IMR-90 (cell line): ENCODE results near the gene MBD1. TPM values are rescaled to one million over a fixed set of nuclear protein-coding genes. Genes with fewer than 3 reads are reported as not detected.
A peak's percentile ranks its signal among the peaks of the same experiment; 100 is the strongest.

Source experiments
- ATAC-seq: fragments of 200-7000 bp; cut with Tn5 transposase; 2 replicates; pipeline ENCODE4 v1.9.1; 2020; ENCODE audit warnings: low read depth, mild to moderate bottlenecking, moderate library complexity
- BruUV-seq: library from RNA; stranded (reverse); fragments of 400-500 nt; replicated peaks from 2 replicates; lab custom pipeline; 2021; lab: Mats Ljungman, UMichigan
- CTCF ChIA-PET: fragments of 300-600 bp; formaldehyde crosslinking; extraction: SDS; loops from one replicate; lab custom pipeline; 2021; ENCODE audit warnings: antibody characterized with exemption; lab: Yijun Ruan, JAX
- POLR2A ChIA-PET: fragments of 300-600 bp; sonication (Branson Sonifier 250); formaldehyde crosslinking; loops from one replicate; lab custom pipeline; 2022; ENCODE audit warnings: antibody characterized with exemption; ENCODE audit not compliant: unreplicated experiment; lab: Charles Lee
- DNase-seq: peaks from one replicate; pipeline ENCODE4 v3.0.0; 2013
- H2AFZ ChIP-seq: replicated peaks from 2 replicates; pipeline ENCODE3; 2013; ENCODE audit warnings: low read length, mild to moderate bottlenecking; ENCODE audit not compliant: poor library complexity
- H2AK5ac ChIP-seq: 2 replicates; pipeline ENCODE4 v1.6.1; 2013; ENCODE audit warnings: low read depth, low read length, inconsistent platforms
- H2AK9ac ChIP-seq: replicated peaks from 2 replicates; pipeline ENCODE3; 2013; ENCODE audit warnings: mild to moderate bottlenecking, low read depth, low read length, moderate library complexity; ENCODE audit not compliant: poor library complexity
- H2BK120ac ChIP-seq: 2 replicates; pipeline ENCODE4 v1.6.1; 2013; ENCODE audit warnings: low read depth, low read length, inconsistent platforms
- H2BK15ac ChIP-seq: 3 replicates; pipeline ENCODE4 v1.6.1; 2013; ENCODE audit warnings: low read depth, low read length, inconsistent platforms
- H2BK20ac ChIP-seq: 2 replicates; pipeline ENCODE4 v1.6.1; 2013; ENCODE audit warnings: low read depth, mild to moderate bottlenecking, inconsistent platforms, low read length, moderate library complexity
- H2BK5ac ChIP-seq: 2 replicates; pipeline ENCODE4 v1.6.1; 2013; ENCODE audit warnings: mild to moderate bottlenecking, low read depth, low read length, inconsistent platforms; ENCODE audit not compliant: poor library complexity, severe bottlenecking
- H3K14ac ChIP-seq: replicated peaks from 2 replicates; pipeline ENCODE4 v1.6.1; 2013; ENCODE audit warnings: low read depth, low read length, inconsistent platforms
- H3K18ac ChIP-seq: 2 replicates; pipeline ENCODE4 v1.6.1; 2013; ENCODE audit warnings: low read depth, low read length, control low read depth
- H3K23ac ChIP-seq: 2 replicates; pipeline ENCODE4 v1.6.1; 2013; ENCODE audit warnings: low read depth, low read length, inconsistent platforms
- H3K27ac ChIP-seq: 2 replicates; pipeline ENCODE4 v1.5.1; 2013; ENCODE audit warnings: mild to moderate bottlenecking, control low read depth, low read length; ENCODE audit not compliant: insufficient read depth
- H3K27me3 ChIP-seq: 2 replicates; pipeline ENCODE4 v1.6.1; 2013; ENCODE audit warnings: low read length; ENCODE audit not compliant: control insufficient read depth, insufficient read depth
- H3K36me3 ChIP-seq: 2 replicates; pipeline ENCODE4 v1.6.1; 2013; ENCODE audit warnings: low read length, mixed read lengths; ENCODE audit not compliant: control insufficient read depth, insufficient read depth
- H3K4ac ChIP-seq: 2 replicates; pipeline ENCODE4 v1.6.1; 2013; ENCODE audit warnings: low read depth, low read length, inconsistent platforms
- H3K4me1 ChIP-seq: 2 replicates; pipeline ENCODE4 v1.6.1; 2013; ENCODE audit warnings: low read length, mixed read lengths; ENCODE audit not compliant: control insufficient read depth, insufficient read depth
- H3K4me2 ChIP-seq: 2 replicates; pipeline ENCODE4 v1.6.1; 2013; ENCODE audit warnings: low read depth, mild to moderate bottlenecking, control low read depth, low read length, moderate library complexity
- H3K4me3 ChIP-seq: 2 replicates; pipeline ENCODE4 v1.5.1; 2013; ENCODE audit warnings: low read depth, mild to moderate bottlenecking, control low read depth, low read length, moderate library complexity; ENCODE audit not compliant: insufficient read depth
- H3K56ac ChIP-seq: 2 replicates; pipeline ENCODE4 v1.6.1; 2013; ENCODE audit warnings: low read length, inconsistent platforms; ENCODE audit not compliant: insufficient read depth; ENCODE audit errors: extremely low read depth
- H3K79me1 ChIP-seq, 2 experiments: 2 replicates each; pipeline ENCODE4 v1.6.1; 2013; ENCODE audit warnings: low read length in 2 of 2, inconsistent platforms in 1 of 2, low read depth in 1 of 2
- H3K9ac ChIP-seq: 2 replicates; pipeline ENCODE4 v1.6.1; 2013; ENCODE audit warnings: low read depth, low read length, control low read depth
- H3K9me1 ChIP-seq: 2 replicates; pipeline ENCODE4 v1.6.1; 2013; ENCODE audit warnings: low read length, inconsistent platforms; ENCODE audit not compliant: insufficient read depth
- H3K9me3 ChIP-seq: 2 replicates; pipeline ENCODE4 v1.6.1; 2013; ENCODE audit warnings: low read length; ENCODE audit not compliant: control insufficient read depth, insufficient read depth
- H4K20me1 ChIP-seq: 2 replicates; pipeline ENCODE4 v1.6.1; 2013; ENCODE audit warnings: low read length, inconsistent platforms; ENCODE audit not compliant: insufficient read depth
- H4K5ac ChIP-seq: 2 replicates; pipeline ENCODE4 v1.6.1; 2013; ENCODE audit warnings: mild to moderate bottlenecking, low read depth, low read length, control low read depth
- H4K8ac ChIP-seq, 2 experiments: 2 replicates each; pipeline ENCODE4 v1.6.1; 2013; ENCODE audit warnings: low read depth in 2 of 2, low read length in 2 of 2, control low read depth in 1 of 2, inconsistent platforms in 1 of 2
- H4K91ac ChIP-seq: 2 replicates; pipeline ENCODE4 v1.6.1; 2013; ENCODE audit warnings: low read depth, low read length, inconsistent platforms; ENCODE audit not compliant: insufficient read depth
- BHLHE40 ChIP-seq: fragments of 150-350 bp; IDR thresholded peaks from 2 replicates; pipeline ENCODE4 v1.6.1; 2016; ENCODE audit warnings: mild to moderate bottlenecking, low read depth, low read length
- CEBPB ChIP-seq: IDR thresholded peaks from 2 replicates; pipeline ENCODE4 v1.6.1; 2012; ENCODE audit warnings: low read depth, low read length, improper control_type of control experiment
- MAZ ChIP-seq: IDR thresholded peaks from 2 replicates; pipeline ENCODE4 v1.6.1; 2012; ENCODE audit warnings: low read depth, mild to moderate bottlenecking, low read length, improper control_type of control experiment, moderate library complexity, borderline replicate concordance
- RCOR1 ChIP-seq: IDR thresholded peaks from 2 replicates; pipeline ENCODE4 v1.6.1; 2012; ENCODE audit warnings: mild to moderate bottlenecking, low read length, improper control_type of control experiment; ENCODE audit not compliant: insufficient replicate concordance
- RFX5 ChIP-seq: IDR thresholded peaks from 2 replicates; pipeline ENCODE4 v1.8.0; 2012; ENCODE audit warnings: low read depth, mild to moderate bottlenecking, low read length, moderate library complexity
- SMC3 ChIP-seq: fragments of 150-350 bp; IDR thresholded peaks from 2 replicates; pipeline ENCODE4 v1.6.1; 2016; ENCODE audit warnings: low read depth, mild to moderate bottlenecking, antibody characterized with exemption, low read length, moderate library complexity
- WGBS, 2 experiments: methylation state at CpG; one replicate each; pipeline versions ENCODE4 v1.1.5 to v1.1.7; 2013; ENCODE audit warnings: missing lambda C conversion rate in 2 of 2; ENCODE audit not compliant: insufficient read length in 1 of 2; ENCODE audit errors: extremely low coverage in 2 of 2; 5-methylcytosine and 5-hydroxymethylcytosine counted together
- dilution Hi-C: fragments of 300-500 bp; cut with HindIII; formaldehyde crosslinking; loops from one replicate; pipeline ENCODE4 v1.14.3; 2018; ENCODE audit warnings: low sequenced_read_pairs; ENCODE audit not compliant: unreplicated experiment
- in situ Hi-C: fragments of 300-500 bp; cut with MboI; formaldehyde crosslinking; loops from 3 replicates; pipeline ENCODE4 v1.14.3; 2019; ENCODE audit warnings: low sequenced_read_pairs, inconsistent platforms, mixed read lengths
- intact Hi-C: fragments of 100-400 bp; cut with micrococcal nuclease; formaldehyde crosslinking; loops from 2 replicates; pipeline ENCODE4 v1.10.0; 2022
- polyA plus RNA-seq, 3 experiments: library from polyadenylated mRNA; depleted of rRNA; stranded (reverse); fragments of >200 nt; gene quantifications; 2 replicates each; pipeline ENCODE4 v1.2.3, GENCODE V29; 2012; ENCODE audit warnings: low replicate concordance in 1 of 3
- total RNA-seq: library from RNA; depleted of rRNA; stranded (reverse); fragments of >200 nt; gene quantifications from 2 replicates; pipeline ENCODE4 v1.2.3, GENCODE V29; 2012

The MBD1 gene
- total and polyA plus RNA-seq, 2 of the 4 experiments (the other 2 are of a cell fraction) = 31.7 to 56.5 TPM

DNA sequence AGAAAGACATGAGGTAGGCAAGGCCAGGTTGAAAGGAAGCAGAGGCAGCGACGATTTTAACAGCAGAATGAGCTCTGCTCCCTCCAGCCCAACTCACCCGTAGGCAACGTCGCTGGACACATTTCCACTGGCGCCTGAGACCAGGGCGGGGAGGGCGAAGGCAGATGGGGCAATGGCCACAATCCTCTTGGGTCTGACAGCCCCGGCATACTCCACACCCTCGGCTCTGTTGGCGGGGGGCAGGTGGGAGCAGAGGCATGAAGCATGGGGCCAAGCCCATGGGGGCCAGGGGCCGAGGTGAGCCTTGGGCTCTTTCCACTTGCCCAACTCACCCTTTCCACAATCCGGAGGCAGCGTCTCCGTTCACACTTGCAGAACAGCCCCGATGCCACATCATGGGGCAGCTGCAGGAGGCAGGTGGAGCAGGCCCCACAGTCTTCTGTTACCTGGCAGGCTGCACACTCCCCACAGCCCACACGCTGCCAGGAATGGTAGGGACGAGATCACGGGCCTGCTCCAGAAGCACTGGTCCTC, 5.8 kb downstream of the MBD1 start:
- no peaks in the 10 kb centered on the region for H3K27me3 ChIP-seq
- peak overlapping the region; percentile 58 for H2AK9ac ChIP-seq
- no peak overlapping the region for H2BK15ac ChIP-seq
- no peak overlapping the region for H4K91ac ChIP-seq
- H3K36me3 ChIP-seq = peaks cover 66% of the 10 kb centered on the region
- H2AFZ ChIP-seq = peak overlapping the region; percentile 24
- peaks cover 14 to 45% of the 10 kb centered on the region in 2 experiments for H3K79me1 ChIP-seq
- H3K9ac ChIP-seq = no peak overlapping the region
- BruUV-seq = no TSS peak
- no peak overlapping the region for H4K8ac ChIP-seq
- H4K20me1 ChIP-seq = peaks cover 10% of the 10 kb centered on the region
- H2AK5ac ChIP-seq = no peak overlapping the region
- no peak overlapping the region for H3K14ac ChIP-seq
- no peak overlapping the region for H3K27ac ChIP-seq
- H3K4me1 ChIP-seq = peaks cover 6% of the 10 kb centered on the region
- no peak overlapping the region for H3K4me3 ChIP-seq
- H2BK20ac ChIP-seq = no peak overlapping the region
- in situ Hi-C loops = loop anchor here (25.0 kb wide), 2 partner anchors 762 to 1638 kb away; partner anchors contain the start of gene SMAD4
- WGBS, 2 experiments = 100% methylated on average over 5 of the region's 19 CpGs; no CpG with 5 or more reads in 1 of the 2 experiments
- DNase-seq (no peak), ATAC-seq (no peak)
- H3K9me3 ChIP-seq = no peaks in the 10 kb centered on the region
- no peak overlapping the region for H3K56ac ChIP-seq
- H3K9me1 ChIP-seq = peaks cover 18% of the 10 kb centered on the region; the same call in 1 of the 2 replicates
- CTCF ChIA-PET = no interaction called here
- H3K18ac ChIP-seq = no peak overlapping the region
- H4K5ac ChIP-seq = no peak overlapping the region
- H3K4ac ChIP-seq = no peak overlapping the region
- TF ChIP-seq CEBPB (no peak), BHLHE40 (no peak), SMC3 (no peak), RCOR1 (no peak), RFX5 (no peak), MAZ (no peak)
- no peak overlapping the region for H3K23ac ChIP-seq
- intact Hi-C loops = no loop called here
- dilution Hi-C loops = no loop called here
- H3K4me2 ChIP-seq = no peak overlapping the region
- no peak overlapping the region for H2BK5ac ChIP-seq
- POLR2A ChIA-PET = no interaction called here
- no peak overlapping the region for H2BK120ac ChIP-seq
